Astrocyte of the spinal cord (primary cell): ENCODE data around the gene CYP4F2.
"Not testable (repeated sequence)": the region's sequence is repeated elsewhere in the genome, so short reads cannot be mapped to it uniquely, and the experiment has no call there.

ENCODE experiments used
- DNase-seq: peaks from one replicate; pipeline ENCODE4 v3.0.0; 2011; ENCODE audit warnings: low read depth, low spot score
- H3K4me3 ChIP-seq: 2 replicates; pipeline ENCODE4 v1.5.1; 2011; ENCODE audit warnings: low read depth, mild to moderate bottlenecking, low read length, moderate library complexity
- CTCF ChIP-seq: IDR thresholded peaks from 2 replicates; pipeline ENCODE4 v1.5.1; 2012; ENCODE audit warnings: low read depth, mild to moderate bottlenecking, low read length, inconsistent platforms
- in situ Hi-C: cut with HindIII; loops from 2 replicates; pipeline ENCODE4 v1.10.0; 2017; ENCODE audit warnings: low sequenced_read_pairs

CYP4F2 gene

GRCh38 chr19:15860522-15860921 lies 37.4 kb downstream of the CYP4F2 start:
- in situ Hi-C loops: no loop called here
- no peak for TF ChIP-seq CTCF
- H3K4me3 ChIP-seq: no peak overlapping the region
- DNase-seq: no peak

GRCh38 chr19:15859187-15859586 lies 38.7 kb downstream of the CYP4F2 start:
- DNase-seq: no peak
- in situ Hi-C loops: no loop called here
- H3K4me3 ChIP-seq: no peak overlapping the region
- no peak for TF ChIP-seq CTCF

GRCh38 chr19:15850385-15850784 lies 47.5 kb downstream of the CYP4F2 start:
- no peak for TF ChIP-seq CTCF
- DNase-seq: no peak
- H3K4me3 ChIP-seq: no peak overlapping the region
- in situ Hi-C loops: no loop called here

- no peak overlapping the region for H3K4me3 ChIP-seq
- in situ Hi-C loops: no loop called here
- TF ChIP-seq CTCF: no peak
- no peak for DNase-seq
Measured at GRCh38 chr19:15846923-15847322, 51.0 kb downstream of the CYP4F2 start.

GRCh38 chr19:15843894-15844222 lies 54.0 kb downstream of the CYP4F2 start:
- H3K4me3 ChIP-seq, in situ Hi-C loops, DNase-seq: not testable (repeated sequence)

- no peak overlapping the region for H3K4me3 ChIP-seq
- no peak for DNase-seq
- in situ Hi-C loops: no loop called here
- TF ChIP-seq CTCF: no peak
Measured at GRCh38 chr19:15843203-15843893, 54.5 kb downstream of the CYP4F2 start.

GRCh38 chr19:15841875-15842569 lies 55.9 kb downstream of the CYP4F2 start:
- TF ChIP-seq CTCF: no peak
- in situ Hi-C loops: no loop called here
- DNase-seq: no peak
- H3K4me3 ChIP-seq: no peak overlapping the region
